Adrenal gland (tissue), 5 donors: ENCODE measurements around the gene THSD4.

ENCODE experiments used
- POLR2A ChIP-seq, 2 donors: fragments of 450-650 bp; IDR thresholded peaks; one replicate each; pipeline ENCODE4 v1.6.1; 2017; ENCODE audit warnings: antibody characterized with exemption in 2 of 2, mild to moderate bottlenecking in 2 of 2, moderate library complexity in 1 of 2
- TF ChIP-seq, protein P1 (sequence below), 6 experiments: fragments of 450-650 bp in 4 of 6; fragments of 200-600 bp in 2 of 6; sonication (generic) in 1 of 6; IDR thresholded peaks; 1 replicate in 5 of 6; 2 replicates in 1 of 6; pipeline versions ENCODE4 v1.5.1 to v1.8.0; 2016 to 2021; ENCODE audit warnings: antibody characterized with exemption in 6 of 6, mild to moderate bottlenecking in 2 of 6, moderate library complexity in 1 of 6
- donor health status: DM: no; HTN: no; CAD: no.

DNA sequence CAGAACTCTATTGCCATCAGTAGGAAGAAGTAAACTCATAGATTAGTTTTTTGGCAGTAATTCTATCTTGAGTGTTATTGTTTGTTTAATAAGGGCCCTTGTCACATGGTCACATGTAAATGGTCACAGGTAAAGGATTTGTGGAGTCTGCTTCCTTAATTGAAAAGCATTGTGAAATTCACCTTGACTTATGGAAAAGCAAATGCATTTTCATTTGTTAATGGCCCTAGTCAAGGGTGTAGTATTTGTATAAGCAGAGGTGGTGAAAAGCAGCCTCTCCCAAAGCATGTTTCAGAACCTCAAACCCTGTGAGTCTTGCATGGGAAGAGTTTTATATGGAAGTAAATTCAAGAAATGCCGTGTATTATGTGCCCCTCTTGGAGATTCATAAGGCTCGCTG, 497.6 kb downstream of the THSD4 start:
- TF ChIP-seq POLR2A (IDR thresholded peaks at IDR 0.05): no peak
- TF ChIP-seq, protein P1, sequence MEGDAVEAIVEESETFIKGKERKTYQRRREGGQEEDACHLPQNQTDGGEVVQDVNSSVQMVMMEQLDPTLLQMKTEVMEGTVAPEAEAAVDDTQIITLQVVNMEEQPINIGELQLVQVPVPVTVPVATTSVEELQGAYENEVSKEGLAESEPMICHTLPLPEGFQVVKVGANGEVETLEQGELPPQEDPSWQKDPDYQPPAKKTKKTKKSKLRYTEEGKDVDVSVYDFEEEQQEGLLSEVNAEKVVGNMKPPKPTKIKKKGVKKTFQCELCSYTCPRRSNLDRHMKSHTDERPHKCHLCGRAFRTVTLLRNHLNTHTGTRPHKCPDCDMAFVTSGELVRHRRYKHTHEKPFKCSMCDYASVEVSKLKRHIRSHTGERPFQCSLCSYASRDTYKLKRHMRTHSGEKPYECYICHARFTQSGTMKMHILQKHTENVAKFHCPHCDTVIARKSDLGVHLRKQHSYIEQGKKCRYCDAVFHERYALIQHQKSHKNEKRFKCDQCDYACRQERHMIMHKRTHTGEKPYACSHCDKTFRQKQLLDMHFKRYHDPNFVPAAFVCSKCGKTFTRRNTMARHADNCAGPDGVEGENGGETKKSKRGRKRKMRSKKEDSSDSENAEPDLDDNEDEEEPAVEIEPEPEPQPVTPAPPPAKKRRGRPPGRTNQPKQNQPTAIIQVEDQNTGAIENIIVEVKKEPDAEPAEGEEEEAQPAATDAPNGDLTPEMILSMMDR (IDR thresholded peaks at IDR 0.05): no peak
